HG03196 (cell line): ENCODE data around the gene WDR26.

Experiments used
- ATAC-seq: cut with Tn5 transposase; IDR thresholded peaks from one replicate; pipeline ENCODE4 v1.9.1; 2021; ENCODE audit not compliant: unreplicated experiment

WDR26 gene

GRCh38 chr1:224399887-224400286 is 34.7 kb downstream of the WDR26 start:
- no peak for ATAC-seq

GRCh38 chr1:224393294-224393693 is 41.3 kb downstream of the WDR26 start:
- no peak for ATAC-seq

DNA sequence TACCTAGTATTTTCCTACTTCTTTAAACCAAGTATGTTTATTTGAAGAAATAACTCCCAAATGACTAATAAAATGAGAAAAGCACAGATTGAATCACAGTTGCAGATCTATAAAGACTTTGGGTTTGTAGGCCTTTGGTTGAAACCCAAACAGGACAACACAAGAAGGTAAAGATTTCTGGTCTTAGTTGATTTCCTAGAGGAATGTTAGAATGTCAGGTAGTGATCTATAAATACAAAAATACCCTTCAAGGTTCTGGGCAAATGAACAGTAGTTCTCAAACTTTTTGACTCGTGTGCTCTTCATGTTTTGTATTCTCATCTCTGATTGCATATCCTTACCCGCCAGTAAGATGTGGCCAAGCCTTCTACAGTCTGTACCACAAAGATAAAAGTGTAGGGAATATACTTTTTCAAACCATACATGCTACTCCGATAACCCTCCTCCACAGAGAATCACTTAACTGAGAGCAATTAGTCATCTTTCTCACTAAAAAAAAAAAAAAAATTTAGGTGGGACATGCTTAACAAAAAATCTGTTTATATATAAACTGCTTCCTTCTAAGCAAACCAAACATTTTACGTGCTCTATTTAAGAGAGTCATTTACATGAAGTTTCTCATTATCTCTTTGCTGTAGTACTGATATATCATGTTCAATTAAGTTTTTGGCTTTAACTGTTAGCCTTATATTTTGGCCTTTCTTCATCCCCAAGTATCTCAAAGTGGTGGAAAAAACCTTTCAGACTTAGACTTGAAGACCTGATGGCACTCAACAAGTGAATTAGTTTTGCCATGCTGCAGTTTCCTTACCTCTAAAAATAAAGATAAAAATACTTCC is 42.0 kb downstream of the WDR26 start:
- no peak for ATAC-seq

GRCh38 chr1:224390517-224390916 is 44.1 kb downstream of the WDR26 start:
- no peak for ATAC-seq

DNA sequence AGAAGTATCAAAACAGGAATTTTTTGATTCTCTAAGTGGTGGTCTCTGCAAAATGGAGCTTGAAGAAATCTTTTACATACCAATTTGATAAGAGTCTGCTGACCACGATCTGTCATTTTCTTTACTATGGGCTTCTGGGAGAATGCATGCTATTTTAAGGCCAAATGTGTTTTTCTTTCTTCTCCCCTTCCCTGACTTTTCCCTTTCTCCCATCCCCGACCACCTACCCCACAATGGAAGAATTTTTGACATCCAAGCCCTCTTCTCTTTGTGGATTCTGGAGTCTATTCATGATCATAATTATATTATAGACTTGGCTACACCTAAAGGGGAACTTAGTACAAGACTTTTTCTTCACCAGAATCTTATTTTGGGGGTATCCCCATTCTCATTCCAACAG is 46.7 kb downstream of the WDR26 start:
- ATAC-seq = no peak

- ATAC-seq = no peak
These were observed 47.2 kb downstream of the WDR26 start for GRCh38 chr1:224387302-224387912.

DNA sequence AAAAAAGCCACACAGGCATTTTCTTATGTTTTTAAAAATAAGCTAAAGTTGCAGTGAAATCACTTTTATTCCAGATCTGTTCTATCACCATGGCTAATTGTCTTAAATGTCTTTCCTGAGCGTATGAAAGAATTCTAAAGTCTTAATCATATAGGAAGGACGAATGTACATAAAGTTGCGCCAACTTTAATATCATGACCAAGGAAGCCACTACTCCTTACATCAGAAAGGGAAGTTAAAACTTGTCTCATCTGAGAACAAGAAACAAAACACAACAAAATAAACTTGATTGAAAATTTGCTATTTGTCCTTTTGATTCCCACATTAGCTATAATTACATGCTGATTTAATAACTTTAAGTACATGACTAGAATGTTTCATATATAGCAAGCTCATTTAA is 51.4 kb downstream of the WDR26 start:
- ATAC-seq = no peak

- no peak for ATAC-seq
These were observed 52.6 kb downstream of the WDR26 start for GRCh38 chr1:224381880-224382548.

DNA sequence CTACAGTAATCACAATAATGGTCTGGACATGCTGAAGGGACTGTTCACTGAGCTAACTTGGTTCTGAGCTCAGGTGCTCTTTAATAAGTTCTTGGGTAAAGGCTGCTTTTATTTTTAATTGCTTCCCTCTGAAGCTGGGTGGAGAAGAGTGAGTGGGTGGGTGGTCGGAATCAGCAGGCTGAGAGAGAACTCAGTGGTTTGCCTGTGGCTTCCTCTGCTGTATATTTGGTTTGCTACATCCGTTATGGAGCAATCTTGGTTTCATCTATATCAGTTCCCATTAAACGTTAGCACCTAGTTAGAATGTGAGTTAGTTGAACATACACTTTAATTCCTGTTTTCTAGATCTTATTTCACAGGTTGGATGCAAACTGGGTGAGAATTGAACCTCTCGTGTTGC is 54.6 kb downstream of the WDR26 start:
- peak; percentile 58 for ATAC-seq

GRCh38 chr1:224378855-224379631 is 55.6 kb downstream of the WDR26 start:
- ATAC-seq = no peak

GRCh38 chr1:224377676-224378006 is 57.0 kb downstream of the WDR26 start:
- peak; percentile 62 for ATAC-seq

DNA sequence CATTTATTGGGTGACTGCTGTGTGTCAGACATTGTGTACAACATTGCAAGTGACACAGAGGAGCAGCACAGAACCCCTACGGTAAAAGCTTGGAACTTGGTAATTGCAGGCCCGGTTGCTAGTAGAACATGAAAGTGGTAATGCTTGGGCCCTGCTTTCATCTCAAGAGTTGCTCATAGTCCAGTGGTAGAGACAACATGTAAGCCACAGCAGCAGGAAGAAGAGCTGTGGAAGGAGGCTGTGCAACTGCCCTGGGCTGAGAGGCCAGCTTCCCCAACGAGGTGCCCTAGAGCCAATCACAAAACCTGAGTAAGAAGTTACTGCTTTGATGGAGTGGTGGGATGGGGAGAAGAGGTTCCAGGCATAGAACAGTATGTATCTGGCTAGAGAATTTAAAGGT is 59.5 kb downstream of the WDR26 start:
- ATAC-seq = no peak

DNA sequence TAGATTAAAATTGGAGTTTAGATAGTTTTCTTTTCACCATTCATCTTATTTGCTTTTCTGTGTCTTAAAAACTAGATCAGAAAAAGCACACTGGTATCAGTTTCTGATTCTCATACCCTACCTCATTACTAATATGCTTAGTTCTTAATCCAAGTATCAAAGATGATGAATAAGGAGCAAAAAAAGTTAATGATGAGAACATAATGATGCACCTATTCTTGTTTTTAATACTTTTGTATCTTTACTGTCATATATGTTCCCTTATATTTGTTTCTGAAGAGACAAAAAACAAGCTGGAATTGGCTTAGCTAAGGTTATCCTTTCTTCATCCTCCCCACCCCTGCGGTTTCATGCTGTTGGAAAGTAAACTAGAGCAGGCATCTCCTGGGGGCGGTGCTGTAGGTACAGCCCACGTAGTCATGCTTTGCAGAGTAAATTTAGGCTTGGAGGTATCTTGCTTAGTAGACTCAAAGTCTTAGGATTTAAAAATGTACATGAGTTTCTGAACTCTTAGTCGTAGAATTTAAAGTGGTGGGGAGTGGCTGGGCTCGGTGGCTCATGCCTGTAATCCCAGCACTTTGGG is 61.5 kb downstream of the WDR26 start:
- no peak for ATAC-seq

DNA sequence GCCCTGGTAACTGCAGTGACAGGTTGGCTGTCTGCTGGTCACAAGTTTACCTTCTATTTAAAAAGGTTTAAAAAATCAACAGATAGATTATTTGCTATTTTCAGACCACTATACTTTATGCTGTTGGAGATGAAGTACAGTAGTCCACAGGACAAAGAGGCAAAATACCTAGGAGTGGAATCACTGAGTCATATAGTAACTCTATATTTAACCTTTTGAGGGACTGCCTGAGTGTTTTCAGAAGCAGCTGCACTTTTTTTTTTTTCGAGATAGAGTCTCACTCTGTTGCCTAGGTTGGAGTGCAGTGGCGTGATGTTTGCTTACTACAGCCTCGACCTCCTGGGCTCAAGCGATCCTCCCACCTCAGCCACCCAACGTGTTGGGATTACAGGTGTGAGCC is 66.2 kb downstream of the WDR26 start:
- ATAC-seq = peak; percentile 73

GRCh38 chr1:224359207-224359606 is 75.4 kb downstream of the WDR26 start:
- no peak for ATAC-seq

GRCh38 chr1:224358237-224358636 is 76.4 kb downstream of the WDR26 start:
- no peak for ATAC-seq

DNA sequence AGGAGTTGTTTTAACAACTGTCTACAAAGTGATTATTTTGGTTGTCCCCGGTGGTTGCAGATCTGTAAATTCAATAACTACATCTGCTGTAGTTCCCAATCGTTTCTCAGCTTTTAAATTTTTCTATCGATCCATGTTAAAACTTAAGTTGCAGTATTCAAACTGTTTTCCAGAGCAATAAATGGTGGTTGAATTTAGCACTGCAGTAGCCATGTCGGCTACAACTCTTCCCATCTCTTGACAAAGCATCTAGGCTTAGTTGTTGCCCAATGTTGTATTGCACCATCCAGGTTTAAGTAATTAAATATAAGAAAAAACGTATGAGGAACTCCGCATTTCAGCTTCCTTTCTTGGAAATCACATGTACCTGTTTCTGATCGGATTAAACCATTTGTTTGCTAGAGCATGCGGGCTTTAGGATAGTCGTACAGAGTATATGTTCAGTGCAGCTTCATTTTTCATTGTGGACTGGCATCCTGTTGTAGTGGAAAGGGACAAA is 76.9 kb downstream of the WDR26 start:
- no peak for ATAC-seq

DNA sequence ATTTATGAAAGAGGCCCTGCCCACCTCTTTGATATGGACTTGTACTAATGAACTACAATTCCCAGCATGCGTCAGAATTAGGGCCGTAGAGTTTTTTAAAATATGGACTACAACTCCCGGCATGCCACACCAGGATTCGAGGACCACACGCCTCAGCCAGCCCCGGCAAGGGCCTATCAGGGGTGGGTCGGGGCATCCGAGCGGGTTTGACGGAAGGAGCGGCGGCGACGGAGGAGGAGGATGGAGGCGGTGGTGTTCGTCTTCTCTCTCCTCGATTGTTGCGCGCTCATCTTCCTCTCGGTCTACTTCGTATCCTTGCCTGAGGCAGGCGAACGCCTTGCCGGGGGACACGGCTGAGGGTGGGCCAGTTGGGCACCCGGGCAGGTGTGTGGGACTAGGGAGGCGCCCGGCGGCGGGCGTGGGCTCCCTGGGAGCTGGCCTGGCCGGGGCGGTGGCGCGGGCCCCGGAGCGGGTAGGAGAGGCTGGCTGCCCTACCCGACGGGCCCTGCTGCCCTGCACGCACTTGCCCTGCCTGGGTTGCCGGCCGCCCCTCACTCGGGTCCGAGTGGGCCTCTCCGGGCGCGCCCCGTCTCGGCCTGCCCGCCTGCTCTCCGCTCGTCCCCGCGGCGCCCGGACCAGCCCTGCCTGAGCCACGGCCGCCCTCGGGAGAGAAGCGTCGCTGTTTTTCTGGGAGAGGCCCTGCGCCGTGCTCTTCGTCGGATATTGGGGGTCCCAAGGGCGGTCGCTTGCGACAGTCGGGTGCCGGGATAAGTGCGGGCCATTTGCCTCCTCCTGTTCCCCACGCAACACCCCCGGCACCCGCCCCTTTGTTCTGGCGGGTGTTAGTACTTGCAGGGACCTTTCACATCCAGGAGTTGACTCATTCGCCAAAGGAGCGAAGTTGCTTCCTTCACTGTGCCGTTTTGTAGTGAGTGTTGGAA is 77.6 kb downstream of the WDR26 start, which contains the start of gene CNIH4:
Gene CNIH4 (plus strand): TSS at position 195 of the 941 bp plus-strand sequence. CDS start 46 bp downstream, at position 241.
- ATAC-seq = peak; percentile 98
